ENCODE measurements around the gene RDM1.

DNA sequence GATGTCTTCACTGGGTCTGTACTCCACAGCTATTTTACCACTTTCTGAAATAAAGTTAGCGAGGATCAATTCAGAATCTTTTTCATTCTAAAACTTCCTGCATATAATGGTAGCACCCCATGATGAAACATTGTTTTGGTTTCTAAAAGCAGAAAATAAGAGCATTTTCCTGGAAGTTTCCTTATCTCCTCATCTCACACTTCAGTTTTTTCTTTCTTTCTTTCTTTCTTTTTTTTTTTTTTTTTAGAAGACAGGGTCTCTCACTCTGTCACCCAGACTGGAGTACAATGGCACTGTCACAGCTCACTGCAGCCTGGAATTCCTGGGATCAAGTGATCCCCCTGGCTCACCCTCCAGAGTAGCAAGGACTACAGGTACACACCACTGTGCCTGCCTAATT lies 10.3 kb downstream of the RDM1 start:
- TF ChIP-seq, protein P1, sequence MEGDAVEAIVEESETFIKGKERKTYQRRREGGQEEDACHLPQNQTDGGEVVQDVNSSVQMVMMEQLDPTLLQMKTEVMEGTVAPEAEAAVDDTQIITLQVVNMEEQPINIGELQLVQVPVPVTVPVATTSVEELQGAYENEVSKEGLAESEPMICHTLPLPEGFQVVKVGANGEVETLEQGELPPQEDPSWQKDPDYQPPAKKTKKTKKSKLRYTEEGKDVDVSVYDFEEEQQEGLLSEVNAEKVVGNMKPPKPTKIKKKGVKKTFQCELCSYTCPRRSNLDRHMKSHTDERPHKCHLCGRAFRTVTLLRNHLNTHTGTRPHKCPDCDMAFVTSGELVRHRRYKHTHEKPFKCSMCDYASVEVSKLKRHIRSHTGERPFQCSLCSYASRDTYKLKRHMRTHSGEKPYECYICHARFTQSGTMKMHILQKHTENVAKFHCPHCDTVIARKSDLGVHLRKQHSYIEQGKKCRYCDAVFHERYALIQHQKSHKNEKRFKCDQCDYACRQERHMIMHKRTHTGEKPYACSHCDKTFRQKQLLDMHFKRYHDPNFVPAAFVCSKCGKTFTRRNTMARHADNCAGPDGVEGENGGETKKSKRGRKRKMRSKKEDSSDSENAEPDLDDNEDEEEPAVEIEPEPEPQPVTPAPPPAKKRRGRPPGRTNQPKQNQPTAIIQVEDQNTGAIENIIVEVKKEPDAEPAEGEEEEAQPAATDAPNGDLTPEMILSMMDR (IDR thresholded peaks at IDR 0.05) = no peak
- TF ChIP-seq POLR2AphosphoS5 (IDR thresholded peaks at IDR 0.05) (no peak), POLR2A (IDR thresholded peaks at IDR 0.05) (no peak), EP300 (IDR thresholded peaks at IDR 0.05) (no peak)

Measured in suprapubic skin (tissue), 4 donors.